WTC11 (cell line): ENCODE measurements around the gene EPN1. TPM values are rescaled to one million over a fixed set of nuclear protein-coding genes. Genes with fewer than 3 reads are reported as not detected.

ENCODE experiments used
- ATAC-seq: fragments of 200-7000 bp; cut with Tn5 transposase; 2 replicates; pipeline ENCODE4 v1.10.0; 2021; ENCODE audit warnings: mild to moderate bottlenecking, moderate library complexity
- CTCF ChIA-PET: fragments of 300-600 bp; sonication (Branson Sonifier 250); formaldehyde crosslinking; loops from one replicate; lab custom pipeline; 2021; ENCODE audit warnings: antibody characterized with exemption; lab: Charles Lee
- POLR2A ChIA-PET: fragments of 350-600 bp; sonication (Branson Sonifier 250); formaldehyde crosslinking; loops from one replicate; lab custom pipeline; 2021; ENCODE audit warnings: antibody characterized with exemption; lab: Charles Lee
- DNase-seq: peaks from one replicate; pipeline ENCODE4 v3.0.0; 2021; ENCODE audit warnings: low spot score
- H3K27ac Mint-ChIP-seq: 2 replicates; pipeline ENCODE4 v1.8.0; 2021; ENCODE audit warnings: mixed read lengths
- H3K27me3 Mint-ChIP-seq: 2 replicates; pipeline ENCODE4 v1.8.0; 2021; ENCODE audit warnings: low read depth, mild to moderate bottlenecking, moderate library complexity, mixed read lengths
- H3K36me3 Mint-ChIP-seq: 2 replicates; pipeline ENCODE4 v1.8.0; 2021; ENCODE audit warnings: mixed read lengths
- H3K4me1 Mint-ChIP-seq: 2 replicates; pipeline ENCODE4 v1.8.0; 2022; ENCODE audit warnings: mixed read lengths
- H3K4me3 Mint-ChIP-seq: 2 replicates; pipeline ENCODE4 v1.8.0; 2021; ENCODE audit warnings: mild to moderate bottlenecking, moderate library complexity, mixed read lengths
- H3K9me3 Mint-ChIP-seq: 2 replicates; pipeline ENCODE4 v1.8.0; 2021; ENCODE audit warnings: mixed read lengths
- ATF1 ChIP-seq: sonication (generic); formaldehyde crosslinking; IDR thresholded peaks from 2 replicates; pipeline ENCODE4 v1.8.1; 2023; ENCODE audit warnings: mild to moderate bottlenecking, moderate library complexity, missing genetic modification reagents
- CBFB ChIP-seq: sonication (generic); formaldehyde crosslinking; IDR thresholded peaks from 2 replicates; pipeline ENCODE4 v1.8.1; 2022; ENCODE audit warnings: mild to moderate bottlenecking, low read depth, missing genetic modification reagents
- EMX1 ChIP-seq: fragments of 250-450 bp; sonication (Bioruptor Pico); IDR thresholded peaks from 2 replicates; pipeline ENCODE4 v1.8.0; 2021; ENCODE audit warnings: mild to moderate bottlenecking
- ESRRA ChIP-seq: sonication (generic); formaldehyde crosslinking; IDR thresholded peaks from 2 replicates; pipeline ENCODE4 v1.8.1; 2022; ENCODE audit warnings: mild to moderate bottlenecking, missing genetic modification reagents, borderline replicate concordance
- ETV6 ChIP-seq: sonication (generic); formaldehyde crosslinking; IDR thresholded peaks from 2 replicates; pipeline ENCODE4 v1.8.1; 2022; ENCODE audit warnings: mild to moderate bottlenecking, missing genetic modification reagents
- FOXK1 ChIP-seq: sonication (generic); formaldehyde crosslinking; IDR thresholded peaks from 2 replicates; pipeline ENCODE4 v1.8.0; 2022; ENCODE audit warnings: mild to moderate bottlenecking, moderate library complexity, missing genetic modification reagents
- GABPB1 ChIP-seq: sonication (generic); formaldehyde crosslinking; IDR thresholded peaks from 2 replicates; pipeline ENCODE4 v1.8.1; 2023; ENCODE audit warnings: mild to moderate bottlenecking, missing genetic modification reagents
- GRHL2 ChIP-seq: fragments of 250-450 bp; sonication (Bioruptor Pico); IDR thresholded peaks from 2 replicates; pipeline ENCODE4 v1.8.0; 2022; ENCODE audit warnings: mild to moderate bottlenecking, moderate library complexity; ENCODE audit not compliant: insufficient replicate concordance, severe bottlenecking
- MXD4 ChIP-seq: fragments of 250-450 bp; sonication (Bioruptor Pico); IDR thresholded peaks from 2 replicates; pipeline ENCODE4 v1.8.0; 2021; ENCODE audit warnings: mild to moderate bottlenecking, moderate library complexity, borderline replicate concordance
- NFATC4 ChIP-seq: fragments of 250-450 bp; sonication (Bioruptor Pico); IDR thresholded peaks from 2 replicates; pipeline ENCODE4 v1.9.0; 2021; ENCODE audit warnings: mild to moderate bottlenecking
- SMAD3 ChIP-seq: sonication (generic); formaldehyde crosslinking; IDR thresholded peaks from 2 replicates; pipeline ENCODE4 v1.8.0; 2022; ENCODE audit warnings: missing genetic modification reagents, mild to moderate bottlenecking, borderline replicate concordance
- SP1 ChIP-seq: sonication (generic); formaldehyde crosslinking; conservative IDR thresholded peaks from 2 replicates; pipeline ENCODE4 v1.8.1; 2022; ENCODE audit warnings: missing genetic modification reagents
- TCF7 ChIP-seq: sonication (generic); formaldehyde crosslinking; IDR thresholded peaks from 2 replicates; pipeline ENCODE4 v1.8.0; 2022; ENCODE audit warnings: mild to moderate bottlenecking, low read depth, missing genetic modification reagents, moderate library complexity
- TEAD4 ChIP-seq: sonication (generic); formaldehyde crosslinking; IDR thresholded peaks from 2 replicates; pipeline ENCODE4 v1.8.0; 2022; ENCODE audit warnings: mild to moderate bottlenecking, missing genetic modification reagents
- ZNF138 ChIP-seq: sonication (generic); formaldehyde crosslinking; conservative IDR thresholded peaks from 2 replicates; pipeline ENCODE4 v1.8.1; 2022; ENCODE audit warnings: mild to moderate bottlenecking, moderate library complexity, missing genetic modification reagents
- ZNF317 ChIP-seq: sonication (generic); formaldehyde crosslinking; IDR thresholded peaks from 2 replicates; pipeline ENCODE4 v1.8.1; 2023; ENCODE audit warnings: low read depth, mild to moderate bottlenecking, moderate library complexity, missing genetic modification reagents, borderline replicate concordance
- ZNF671 ChIP-seq: fragments of 250-450 bp; sonication (Bioruptor Pico); IDR thresholded peaks from 2 replicates; pipeline ENCODE4 v1.8.0; 2021; ENCODE audit warnings: mild to moderate bottlenecking
- total RNA-seq: library from RNA; stranded (reverse); gene quantifications from 3 replicates; pipeline ENCODE4 v1.2.3, GENCODE V29; 2021
- TF ChIP-seq, protein P1 (sequence below): sonication (generic); formaldehyde crosslinking; IDR thresholded peaks from 2 replicates; pipeline ENCODE4 v1.8.1; 2023; ENCODE audit warnings: mild to moderate bottlenecking, missing genetic modification reagents, borderline replicate concordance
- TF ChIP-seq, protein P2 (sequence below): sonication (generic); formaldehyde crosslinking; IDR thresholded peaks from 2 replicates; pipeline ENCODE4 v1.8.1; 2022; ENCODE audit warnings: low read depth, mild to moderate bottlenecking, moderate library complexity, missing genetic modification reagents, borderline replicate concordance
- TF ChIP-seq, protein P3 (sequence below): sonication (generic); formaldehyde crosslinking; IDR thresholded peaks from 2 replicates; pipeline ENCODE4 v1.8.0; 2023; ENCODE audit warnings: missing genetic modification reagents, mild to moderate bottlenecking, borderline replicate concordance
- TF ChIP-seq, protein P4 (sequence below): sonication (generic); formaldehyde crosslinking; IDR thresholded peaks from 2 replicates; pipeline ENCODE4 v1.8.1; 2022; ENCODE audit warnings: mild to moderate bottlenecking, moderate library complexity, missing genetic modification reagents
- TF ChIP-seq, protein P5 (sequence below): sonication (generic); formaldehyde crosslinking; IDR thresholded peaks from 2 replicates; pipeline ENCODE4 v1.8.0; 2022; ENCODE audit warnings: mild to moderate bottlenecking, missing genetic modification reagents
- TF ChIP-seq, protein P6 (sequence below): sonication (generic); formaldehyde crosslinking; IDR thresholded peaks from 2 replicates; pipeline ENCODE4 v1.8.1; 2022; ENCODE audit warnings: missing genetic modification reagents, borderline replicate concordance

EPN1 gene
- total RNA-seq, 1 experiment from 2014 or later, result 234 TPM

DNA sequence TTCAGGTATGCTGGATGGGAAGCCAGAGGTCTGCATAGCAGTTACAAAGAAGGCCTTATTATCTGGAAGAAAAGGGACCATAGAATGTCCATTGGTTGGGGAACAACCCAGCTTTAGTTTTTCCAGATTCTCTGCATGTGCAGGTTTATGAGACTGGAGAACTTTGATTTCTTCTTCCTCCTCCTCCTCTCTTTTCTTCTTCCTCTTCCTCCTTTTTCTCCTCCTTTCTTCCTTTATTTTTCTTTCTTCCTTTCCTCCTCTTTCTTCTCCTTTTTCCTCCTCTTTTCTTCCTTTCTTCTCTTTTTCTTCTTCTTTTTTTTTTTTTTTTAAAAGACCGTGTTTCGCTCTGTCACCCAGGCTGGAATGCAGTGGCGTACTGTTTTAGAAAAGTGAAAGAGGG is 30.9 kb downstream of the EPN1 start:
- peaks cover 27% of the 10 kb centered on the region for H3K36me3 Mint-ChIP-seq
- ATAC-seq (no peak), DNase-seq (no peak)
- peaks cover 47% of the 10 kb centered on the region for H3K9me3 Mint-ChIP-seq
- TF ChIP-seq ESRRA (CRISPR knock-in tag) (no peak), ATF1 (CRISPR knock-in tag) (no peak), GABPB1 (CRISPR knock-in tag) (no peak), ZNF138 (CRISPR knock-in tag) (no peak), FOXK1 (no peak), ZNF671 (CRISPR knock-in tag) (no peak), SMAD3 (CRISPR knock-in tag) (no peak), GRHL2 (no peak), NFATC4 (CRISPR knock-in tag) (no peak), CBFB (CRISPR knock-in tag) (no peak), EMX1 (CRISPR knock-in tag) (no peak)
- TF ChIP-seq, protein P1, sequence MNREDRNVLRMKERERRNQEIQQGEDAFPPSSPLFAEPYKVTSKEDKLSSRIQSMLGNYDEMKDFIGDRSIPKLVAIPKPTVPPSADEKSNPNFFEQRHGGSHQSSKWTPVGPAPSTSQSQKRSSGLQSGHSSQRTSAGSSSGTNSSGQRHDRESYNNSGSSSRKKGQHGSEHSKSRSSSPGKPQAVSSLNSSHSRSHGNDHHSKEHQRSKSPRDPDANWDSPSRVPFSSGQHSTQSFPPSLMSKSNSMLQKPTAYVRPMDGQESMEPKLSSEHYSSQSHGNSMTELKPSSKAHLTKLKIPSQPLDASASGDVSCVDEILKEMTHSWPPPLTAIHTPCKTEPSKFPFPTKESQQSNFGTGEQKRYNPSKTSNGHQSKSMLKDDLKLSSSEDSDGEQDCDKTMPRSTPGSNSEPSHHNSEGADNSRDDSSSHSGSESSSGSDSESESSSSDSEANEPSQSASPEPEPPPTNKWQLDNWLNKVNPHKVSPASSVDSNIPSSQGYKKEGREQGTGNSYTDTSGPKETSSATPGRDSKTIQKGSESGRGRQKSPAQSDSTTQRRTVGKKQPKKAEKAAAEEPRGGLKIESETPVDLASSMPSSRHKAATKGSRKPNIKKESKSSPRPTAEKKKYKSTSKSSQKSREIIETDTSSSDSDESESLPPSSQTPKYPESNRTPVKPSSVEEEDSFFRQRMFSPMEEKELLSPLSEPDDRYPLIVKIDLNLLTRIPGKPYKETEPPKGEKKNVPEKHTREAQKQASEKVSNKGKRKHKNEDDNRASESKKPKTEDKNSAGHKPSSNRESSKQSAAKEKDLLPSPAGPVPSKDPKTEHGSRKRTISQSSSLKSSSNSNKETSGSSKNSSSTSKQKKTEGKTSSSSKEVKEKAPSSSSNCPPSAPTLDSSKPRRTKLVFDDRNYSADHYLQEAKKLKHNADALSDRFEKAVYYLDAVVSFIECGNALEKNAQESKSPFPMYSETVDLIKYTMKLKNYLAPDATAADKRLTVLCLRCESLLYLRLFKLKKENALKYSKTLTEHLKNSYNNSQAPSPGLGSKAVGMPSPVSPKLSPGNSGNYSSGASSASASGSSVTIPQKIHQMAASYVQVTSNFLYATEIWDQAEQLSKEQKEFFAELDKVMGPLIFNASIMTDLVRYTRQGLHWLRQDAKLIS, result no peak
- TF ChIP-seq, protein P2, sequence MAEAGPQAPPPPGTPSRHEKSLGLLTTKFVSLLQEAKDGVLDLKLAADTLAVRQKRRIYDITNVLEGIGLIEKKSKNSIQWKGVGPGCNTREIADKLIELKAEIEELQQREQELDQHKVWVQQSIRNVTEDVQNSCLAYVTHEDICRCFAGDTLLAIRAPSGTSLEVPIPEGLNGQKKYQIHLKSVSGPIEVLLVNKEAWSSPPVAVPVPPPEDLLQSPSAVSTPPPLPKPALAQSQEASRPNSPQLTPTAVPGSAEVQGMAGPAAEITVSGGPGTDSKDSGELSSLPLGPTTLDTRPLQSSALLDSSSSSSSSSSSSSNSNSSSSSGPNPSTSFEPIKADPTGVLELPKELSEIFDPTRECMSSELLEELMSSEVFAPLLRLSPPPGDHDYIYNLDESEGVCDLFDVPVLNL (CRISPR knock-in tag), result no peak
- TF ChIP-seq, protein P3, sequence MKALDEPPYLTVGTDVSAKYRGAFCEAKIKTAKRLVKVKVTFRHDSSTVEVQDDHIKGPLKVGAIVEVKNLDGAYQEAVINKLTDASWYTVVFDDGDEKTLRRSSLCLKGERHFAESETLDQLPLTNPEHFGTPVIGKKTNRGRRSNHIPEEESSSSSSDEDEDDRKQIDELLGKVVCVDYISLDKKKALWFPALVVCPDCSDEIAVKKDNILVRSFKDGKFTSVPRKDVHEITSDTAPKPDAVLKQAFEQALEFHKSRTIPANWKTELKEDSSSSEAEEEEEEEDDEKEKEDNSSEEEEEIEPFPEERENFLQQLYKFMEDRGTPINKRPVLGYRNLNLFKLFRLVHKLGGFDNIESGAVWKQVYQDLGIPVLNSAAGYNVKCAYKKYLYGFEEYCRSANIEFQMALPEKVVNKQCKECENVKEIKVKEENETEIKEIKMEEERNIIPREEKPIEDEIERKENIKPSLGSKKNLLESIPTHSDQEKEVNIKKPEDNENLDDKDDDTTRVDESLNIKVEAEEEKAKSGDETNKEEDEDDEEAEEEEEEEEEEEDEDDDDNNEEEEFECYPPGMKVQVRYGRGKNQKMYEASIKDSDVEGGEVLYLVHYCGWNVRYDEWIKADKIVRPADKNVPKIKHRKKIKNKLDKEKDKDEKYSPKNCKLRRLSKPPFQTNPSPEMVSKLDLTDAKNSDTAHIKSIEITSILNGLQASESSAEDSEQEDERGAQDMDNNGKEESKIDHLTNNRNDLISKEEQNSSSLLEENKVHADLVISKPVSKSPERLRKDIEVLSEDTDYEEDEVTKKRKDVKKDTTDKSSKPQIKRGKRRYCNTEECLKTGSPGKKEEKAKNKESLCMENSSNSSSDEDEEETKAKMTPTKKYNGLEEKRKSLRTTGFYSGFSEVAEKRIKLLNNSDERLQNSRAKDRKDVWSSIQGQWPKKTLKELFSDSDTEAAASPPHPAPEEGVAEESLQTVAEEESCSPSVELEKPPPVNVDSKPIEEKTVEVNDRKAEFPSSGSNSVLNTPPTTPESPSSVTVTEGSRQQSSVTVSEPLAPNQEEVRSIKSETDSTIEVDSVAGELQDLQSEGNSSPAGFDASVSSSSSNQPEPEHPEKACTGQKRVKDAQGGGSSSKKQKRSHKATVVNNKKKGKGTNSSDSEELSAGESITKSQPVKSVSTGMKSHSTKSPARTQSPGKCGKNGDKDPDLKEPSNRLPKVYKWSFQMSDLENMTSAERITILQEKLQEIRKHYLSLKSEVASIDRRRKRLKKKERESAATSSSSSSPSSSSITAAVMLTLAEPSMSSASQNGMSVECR, result no peak
- TF ChIP-seq, protein P4, sequence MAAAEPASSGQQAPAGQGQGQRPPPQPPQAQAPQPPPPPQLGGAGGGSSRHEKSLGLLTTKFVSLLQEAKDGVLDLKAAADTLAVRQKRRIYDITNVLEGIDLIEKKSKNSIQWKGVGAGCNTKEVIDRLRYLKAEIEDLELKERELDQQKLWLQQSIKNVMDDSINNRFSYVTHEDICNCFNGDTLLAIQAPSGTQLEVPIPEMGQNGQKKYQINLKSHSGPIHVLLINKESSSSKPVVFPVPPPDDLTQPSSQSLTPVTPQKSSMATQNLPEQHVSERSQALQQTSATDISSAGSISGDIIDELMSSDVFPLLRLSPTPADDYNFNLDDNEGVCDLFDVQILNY (CRISPR knock-in tag), result no peak
- POLR2A ChIA-PET, result no interaction called here
- CTCF ChIA-PET, result interaction anchor here (1.4 kb wide), 1 partner anchor 35 kb away, joined by 3 read pairs; no protein-coding TSS in a partner anchor
- H3K4me3 Mint-ChIP-seq, result no peak overlapping the region
- no peaks in the 10 kb centered on the region for H3K4me1 Mint-ChIP-seq
- H3K27me3 Mint-ChIP-seq, result peaks cover 29% of the 10 kb centered on the region
- no peak overlapping the region for H3K27ac Mint-ChIP-seq

DNA sequence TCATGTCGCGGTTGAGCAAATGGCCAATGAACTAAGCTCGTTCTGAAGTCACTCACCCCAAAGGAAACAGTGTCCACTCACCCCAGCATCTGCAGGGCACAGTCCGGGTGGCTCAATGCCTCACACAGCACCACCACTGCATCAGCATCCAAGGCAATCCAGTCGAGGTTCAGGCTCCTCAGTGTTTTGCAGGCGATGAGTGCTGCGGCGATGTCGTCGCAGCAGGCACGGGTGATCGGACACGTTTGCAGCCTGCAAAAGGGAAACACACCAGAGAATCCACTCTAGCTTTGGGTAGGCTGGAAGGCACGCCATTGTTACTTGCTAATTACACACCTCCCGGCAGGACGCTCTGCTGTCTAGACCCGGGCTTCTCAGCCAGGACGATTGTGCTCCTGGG is 36.7 kb downstream of the EPN1 start:
- no peak overlapping the region for H3K4me3 Mint-ChIP-seq
- ChIA-PET CTCF (no interaction called here), POLR2A (no interaction called here)
- ATAC-seq, result no peak
- peaks cover 77% of the 10 kb centered on the region for H3K9me3 Mint-ChIP-seq
- H3K27me3 Mint-ChIP-seq, result peaks cover 49% of the 10 kb centered on the region
- H3K4me1 Mint-ChIP-seq, result no peaks in the 10 kb centered on the region
- H3K27ac Mint-ChIP-seq, result no peak overlapping the region
- peaks cover 36% of the 10 kb centered on the region for H3K36me3 Mint-ChIP-seq
- no peak for DNase-seq
- TF ChIP-seq, protein P5, sequence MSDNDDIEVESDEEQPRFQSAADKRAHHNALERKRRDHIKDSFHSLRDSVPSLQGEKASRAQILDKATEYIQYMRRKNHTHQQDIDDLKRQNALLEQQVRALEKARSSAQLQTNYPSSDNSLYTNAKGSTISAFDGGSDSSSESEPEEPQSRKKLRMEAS (CRISPR knock-in tag), result no peak
- TF ChIP-seq ETV6 (CRISPR knock-in tag), result no peak
- no peak for TF ChIP-seq TEAD4 (CRISPR knock-in tag)
- no peak for TF ChIP-seq ZNF317 (CRISPR knock-in tag)
- TF ChIP-seq, protein P6, sequence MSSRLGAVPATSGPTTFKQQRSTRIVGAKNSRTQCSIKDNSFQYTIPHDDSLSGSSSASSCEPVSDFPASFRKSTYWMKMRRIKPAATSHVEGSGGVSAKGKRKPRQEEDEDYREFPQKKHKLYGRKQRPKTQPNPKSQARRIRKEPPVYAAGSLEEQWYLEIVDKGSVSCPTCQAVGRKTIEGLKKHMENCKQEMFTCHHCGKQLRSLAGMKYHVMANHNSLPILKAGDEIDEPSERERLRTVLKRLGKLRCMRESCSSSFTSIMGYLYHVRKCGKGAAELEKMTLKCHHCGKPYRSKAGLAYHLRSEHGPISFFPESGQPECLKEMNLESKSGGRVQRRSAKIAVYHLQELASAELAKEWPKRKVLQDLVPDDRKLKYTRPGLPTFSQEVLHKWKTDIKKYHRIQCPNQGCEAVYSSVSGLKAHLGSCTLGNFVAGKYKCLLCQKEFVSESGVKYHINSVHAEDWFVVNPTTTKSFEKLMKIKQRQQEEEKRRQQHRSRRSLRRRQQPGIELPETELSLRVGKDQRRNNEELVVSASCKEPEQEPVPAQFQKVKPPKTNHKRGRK (CRISPR knock-in tag), result no peak
- no peak for TF ChIP-seq TCF7 (CRISPR knock-in tag)
- TF ChIP-seq MXD4 (CRISPR knock-in tag), result no peak
- TF ChIP-seq SP1 (CRISPR knock-in tag), result no peak
